CMK (cell line): ENCODE data around the gene CHRM5.

ENCODE experiments used
- DNase-seq: peaks from one replicate; pipeline ENCODE4 v3.0.0-alpha.2; 2010; ENCODE audit warnings: low read depth

CHRM5 gene

GRCh38 chr15:33968224-33968623, at the start of gene CHRM5:
CHRM5 (plus strand) TSS chr15:33968497; CDS start chr15:34062718, 94,221 bp downstream.
- no peak for DNase-seq

- DNase-seq, result no peak
Observed at GRCh38 chr15:33923446-33923845, 44.9 kb upstream of the CHRM5 start.

- no peak for DNase-seq
Observed at GRCh38 chr15:33926260-33926659, 42.0 kb upstream of the CHRM5 start.

- DNase-seq, result no peak
Observed at GRCh38 chr15:33932734-33933133, 35.6 kb upstream of the CHRM5 start.

GRCh38 chr15:33934396-33934795, 33.9 kb upstream of the CHRM5 start:
- no peak for DNase-seq

GRCh38 chr15:33934921-33935320, 33.4 kb upstream of the CHRM5 start:
- DNase-seq, result no peak

- no peak for DNase-seq
Observed at GRCh38 chr15:33941279-33942063, 26.8 kb upstream of the CHRM5 start.

GRCh38 chr15:33946152-33946551, 22.1 kb upstream of the CHRM5 start:
- DNase-seq, result no peak

- DNase-seq, result peak; percentile 69
Observed at GRCh38 chr15:33955945-33956344, 12.4 kb upstream of the CHRM5 start.

GRCh38 chr15:33956397-33956796, 11.9 kb upstream of the CHRM5 start:
- DNase-seq, result peak; percentile 32

GRCh38 chr15:33959844-33960548, 8.3 kb upstream of the CHRM5 start:
- DNase-seq, result no peak

- DNase-seq, result no peak
Observed at GRCh38 chr15:33960549-33960935, 7.8 kb upstream of the CHRM5 start.

- no peak for DNase-seq
Observed at GRCh38 chr15:33963831-33964664, 4.2 kb upstream of the CHRM5 start.

- DNase-seq, result no peak
Observed at GRCh38 chr15:33964665-33965040, 3.6 kb upstream of the CHRM5 start.

GRCh38 chr15:33968821-33969220, 524 bp downstream of the CHRM5 start:
- no peak for DNase-seq

- DNase-seq, result no peak
Observed at GRCh38 chr15:33971811-33972210, 3.5 kb downstream of the CHRM5 start.

GRCh38 chr15:33975022-33975565, 6.8 kb downstream of the CHRM5 start:
- DNase-seq, result no peak

- DNase-seq, result no peak
Observed at GRCh38 chr15:33980159-33980558, 11.9 kb downstream of the CHRM5 start.

GRCh38 chr15:33982516-33982915, 14.2 kb downstream of the CHRM5 start:
- DNase-seq, result no peak

GRCh38 chr15:33985287-33985686, 17.0 kb downstream of the CHRM5 start:
- no peak for DNase-seq

GRCh38 chr15:33985751-33986150, 17.5 kb downstream of the CHRM5 start:
- no peak for DNase-seq

GRCh38 chr15:33987444-33987843, 19.1 kb downstream of the CHRM5 start:
- no peak for DNase-seq
